Body of pancreas (tissue), 4 donors: Measurements from ENCODE around the gene PDE10A.

Experiments
- POLR2A ChIP-seq, 3 donors: fragments of 450-650 bp; IDR thresholded peaks; one replicate each; pipeline ENCODE4 v1.6.1; 2016; ENCODE audit warnings: antibody characterized with exemption in 3 of 3, mild to moderate bottlenecking in 2 of 3
- TF ChIP-seq, protein P1 (sequence below), 7 experiments: fragments of 450-650 bp in 4 of 7; fragments of 200-600 bp in 3 of 7; sonication (generic) in 3 of 7; IDR thresholded peaks; one replicate each; pipeline ENCODE4 v1.5.1; 2016 to 2019; ENCODE audit warnings: antibody characterized with exemption in 7 of 7

DNA sequence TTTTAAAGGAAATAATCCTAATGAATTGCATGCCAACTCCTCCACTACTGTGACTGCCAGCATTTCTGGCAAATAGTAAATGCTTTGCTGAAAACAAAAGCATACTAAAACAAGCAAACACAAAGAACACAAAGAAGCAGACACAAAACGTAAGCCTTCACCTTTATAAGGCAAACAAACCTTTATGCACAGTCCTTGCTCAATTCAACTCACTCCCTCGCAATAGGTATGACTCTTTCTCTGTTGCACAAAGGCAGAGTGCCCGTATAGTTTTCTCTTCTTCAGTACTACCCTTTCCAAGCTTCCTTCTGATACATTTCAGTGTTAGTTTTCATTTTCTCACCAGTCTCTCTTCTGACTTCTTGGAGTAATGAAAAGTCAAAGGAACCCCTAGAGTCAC lies 63.9 kb downstream of the PDE10A start:
- TF ChIP-seq POLR2A (IDR thresholded peaks at IDR 0.05) = no peak
- TF ChIP-seq, protein P1, sequence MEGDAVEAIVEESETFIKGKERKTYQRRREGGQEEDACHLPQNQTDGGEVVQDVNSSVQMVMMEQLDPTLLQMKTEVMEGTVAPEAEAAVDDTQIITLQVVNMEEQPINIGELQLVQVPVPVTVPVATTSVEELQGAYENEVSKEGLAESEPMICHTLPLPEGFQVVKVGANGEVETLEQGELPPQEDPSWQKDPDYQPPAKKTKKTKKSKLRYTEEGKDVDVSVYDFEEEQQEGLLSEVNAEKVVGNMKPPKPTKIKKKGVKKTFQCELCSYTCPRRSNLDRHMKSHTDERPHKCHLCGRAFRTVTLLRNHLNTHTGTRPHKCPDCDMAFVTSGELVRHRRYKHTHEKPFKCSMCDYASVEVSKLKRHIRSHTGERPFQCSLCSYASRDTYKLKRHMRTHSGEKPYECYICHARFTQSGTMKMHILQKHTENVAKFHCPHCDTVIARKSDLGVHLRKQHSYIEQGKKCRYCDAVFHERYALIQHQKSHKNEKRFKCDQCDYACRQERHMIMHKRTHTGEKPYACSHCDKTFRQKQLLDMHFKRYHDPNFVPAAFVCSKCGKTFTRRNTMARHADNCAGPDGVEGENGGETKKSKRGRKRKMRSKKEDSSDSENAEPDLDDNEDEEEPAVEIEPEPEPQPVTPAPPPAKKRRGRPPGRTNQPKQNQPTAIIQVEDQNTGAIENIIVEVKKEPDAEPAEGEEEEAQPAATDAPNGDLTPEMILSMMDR (IDR thresholded peaks at IDR 0.05) = no peak
